DOHH2 (cell line): Measurements from ENCODE around the gene HNRNPK.
A peak's percentile ranks its signal among the peaks of the same experiment; 100 is the strongest.

Experiments
- H3F3A ChIP-seq: fragments of 200-600 bp; sonication (generic), shearing (Covaris generic); 2 replicates; pipeline ENCODE4 v1.6.0; 2016; ENCODE audit warnings: antibody characterized with exemption, mild to moderate bottlenecking; ENCODE audit not compliant: control insufficient read depth, insufficient read depth
- H3K27ac ChIP-seq: fragments of 200-600 bp; sonication (generic); 2 replicates; pipeline ENCODE4 v1.5.1; 2014; ENCODE audit warnings: low read depth, mild to moderate bottlenecking, low read length, moderate library complexity
- H3K27me3 ChIP-seq: fragments of 200-600 bp; sonication (generic); 2 replicates; pipeline ENCODE4 v1.6.1; 2014; ENCODE audit warnings: mild to moderate bottlenecking, low read length, mixed read lengths; ENCODE audit not compliant: control insufficient read depth
- H3K36me3 ChIP-seq: fragments of 200-600 bp; sonication (generic); 2 replicates; pipeline ENCODE4 v1.6.1; 2014; ENCODE audit warnings: mild to moderate bottlenecking, low read length, moderate library complexity, mixed read lengths; ENCODE audit not compliant: control insufficient read depth
- H3K4me1 ChIP-seq: fragments of 200-600 bp; sonication (generic); 2 replicates; pipeline ENCODE4 v1.6.1; 2014; ENCODE audit warnings: mild to moderate bottlenecking, low read length, mixed read lengths; ENCODE audit not compliant: control insufficient read depth
- H3K4me2 ChIP-seq: fragments of 200-600 bp; sonication (generic); 2 replicates; pipeline ENCODE4 v1.6.0; 2014; ENCODE audit warnings: mild to moderate bottlenecking, low read length, moderate library complexity
- H3K4me3 ChIP-seq: fragments of 200-600 bp; sonication (generic); 2 replicates; pipeline ENCODE4 v1.5.1; 2014; ENCODE audit warnings: mild to moderate bottlenecking, low read length, mixed read lengths
- H3K79me2 ChIP-seq: fragments of 200-600 bp; sonication (generic); 2 replicates; pipeline ENCODE4 v1.6.1; 2014; ENCODE audit warnings: mild to moderate bottlenecking, low read length, mixed read lengths; ENCODE audit not compliant: control insufficient read depth
- H3K9me2 ChIP-seq: fragments of 200-600 bp; sonication (generic); replicated peaks from 2 replicates; pipeline ENCODE4 v1.6.1; 2014; ENCODE audit warnings: mild to moderate bottlenecking, low read length, mixed read lengths; ENCODE audit not compliant: control insufficient read depth
- H3K9me3 ChIP-seq: fragments of 200-600 bp; sonication (generic); 2 replicates; pipeline ENCODE4 v1.6.1; 2014; ENCODE audit warnings: antibody characterized with exemption, low read length, mixed read lengths; ENCODE audit not compliant: control insufficient read depth, insufficient read depth
- H4K20me1 ChIP-seq: fragments of 200-600 bp; sonication (generic); 2 replicates; pipeline ENCODE4 v1.6.0; 2014; ENCODE audit warnings: low read depth, mild to moderate bottlenecking, antibody characterized with exemption, low read length, moderate library complexity; ENCODE audit not compliant: control insufficient read depth, insufficient read depth
- CTCF ChIP-seq: fragments of 200-600 bp; sonication (generic); IDR thresholded peaks from one replicate; pipeline ENCODE4 v1.5.1; 2014; ENCODE audit warnings: antibody characterized with exemption, mild to moderate bottlenecking, low read depth, low read length; ENCODE audit not compliant: poor library complexity, severe bottlenecking
- EZH2phosphoT487 ChIP-seq: fragments of 200-600 bp; sonication (generic); IDR thresholded peaks from 2 replicates; pipeline ENCODE4 v1.6.1; 2017; ENCODE audit warnings: borderline replicate concordance, mild to moderate bottlenecking, antibody characterized with exemption, low read length, moderate library complexity, mixed read lengths

HNRNPK gene

GRCh38 chr9:83930881-83931280 lies 49.1 kb downstream of the HNRNPK start:
- H3K9me2 ChIP-seq: no peaks in the 10 kb centered on the region
- no peaks in the 10 kb centered on the region for H3F3A ChIP-seq
- H3K4me1 ChIP-seq: no peaks in the 10 kb centered on the region
- H3K27me3 ChIP-seq: peaks cover 9% of the 10 kb centered on the region
- H3K79me2 ChIP-seq: no peaks in the 10 kb centered on the region
- no peak for TF ChIP-seq CTCF
- no peak for TF ChIP-seq EZH2phosphoT487
- H3K9me3 ChIP-seq: no peaks in the 10 kb centered on the region
- no peak overlapping the region for H3K4me3 ChIP-seq
- H3K36me3 ChIP-seq: no peaks in the 10 kb centered on the region
- no peak overlapping the region for H3K4me2 ChIP-seq
- no peak overlapping the region for H3K27ac ChIP-seq
- no peaks in the 10 kb centered on the region for H4K20me1 ChIP-seq

GRCh38 chr9:83927591-83927990 lies 52.4 kb downstream of the HNRNPK start:
- Histone ChIP-seq H3K4me2 (no peak overlapping the region), H3K27ac (no peak overlapping the region), H3K9me2 (no peaks in the 10 kb centered on the region), H3F3A (no peaks in the 10 kb centered on the region), H3K79me2 (no peaks in the 10 kb centered on the region), H4K20me1 (no peaks in the 10 kb centered on the region), H3K4me1 (peaks cover 3% of the 10 kb centered on the region), H3K36me3 (no peaks in the 10 kb centered on the region), H3K27me3 (peaks cover 9% of the 10 kb centered on the region), H3K4me3 (no peak overlapping the region), H3K9me3 (no peaks in the 10 kb centered on the region)
- no peak for TF ChIP-seq CTCF
- TF ChIP-seq EZH2phosphoT487: no peak

- Histone ChIP-seq H3K9me2 (no peaks in the 10 kb centered on the region), H4K20me1 (no peaks in the 10 kb centered on the region), H3K27ac (peak within 1 kb of the TSS; percentile 58), H3K4me1 (peaks cover 24% of the 10 kb centered on the region), H3K27me3 (no peaks in the 10 kb centered on the region), H3K79me2 (peaks cover 10% of the 10 kb centered on the region), H3K4me2 (peak within 1 kb of the TSS; percentile 62), H3K4me3 (peak within 1 kb of the TSS; percentile 76), H3K36me3 (peaks cover 2% of the 10 kb centered on the region; the same call in 1 of the 2 replicates), H3K9me3 (no peaks in the 10 kb centered on the region), H3F3A (0 out of 2 replicates have a peak, but pooled peaks cover 3% of the 10 kb centered on the region)
- TF ChIP-seq CTCF (peak; percentile 57), EZH2phosphoT487 (no peak)
Observed at GRCh38 chr9:83920927-83921707, 58.9 kb downstream of the HNRNPK start, which contains the start of gene KIF27. Gene KIF27, minus strand, starts transcription at chr9:83921432. Its CDS starts 5,841 bp downstream, at chr9:83915591.
